H1 (cell line): ENCODE results near the gene IFT27. TPM values are rescaled to one million over a fixed set of nuclear protein-coding genes. Genes with fewer than 3 reads are reported as not detected.

Experiments used
- CTCF ChIA-PET: fragments of 300-600 bp; sonication (Branson Sonifier 250); formaldehyde crosslinking; loops from one replicate; lab custom pipeline; 2021; ENCODE audit not compliant: partially characterized antibody; lab: Charles Lee
- POLR2A ChIA-PET: fragments of 300-600 bp; sonication (Branson Sonifier 250); formaldehyde crosslinking; loops from one replicate; lab custom pipeline; 2021; ENCODE audit warnings: inconsistent platforms; ENCODE audit not compliant: partially characterized antibody; lab: Charles Lee
- DNase-seq, 2 experiments: peaks; one replicate each; pipeline versions ENCODE4 v3.0.0 to v3.0.0-alpha.2; 2010 to 2022; ENCODE audit warnings: low spot score in 2 of 2, low read depth in 1 of 2, mixed read lengths in 1 of 2
- FAIRE-seq: peaks from 2 replicates; lab custom pipeline; 2011; peaks lifted over from hg19 to GRCh38; lab: Jason Lieb, UNC
- H2AFZ ChIP-seq: 2 replicates; pipeline ENCODE4 v1.8.1; 2012; ENCODE audit warnings: low read length, inconsistent platforms
- H2AK5ac ChIP-seq: 2 replicates; pipeline ENCODE4 v1.6.1; 2013; ENCODE audit warnings: low read depth, low read length
- H2BK120ac ChIP-seq: replicated peaks from 2 replicates; pipeline ENCODE3; 2013; ENCODE audit warnings: low read depth, low read length, inconsistent platforms
- H2BK12ac ChIP-seq: 2 replicates; pipeline ENCODE4 v1.6.1; 2013; ENCODE audit warnings: low read depth, low read length
- H2BK15ac ChIP-seq: 2 replicates; pipeline ENCODE4 v1.6.1; 2013; ENCODE audit warnings: low read length
- H2BK20ac ChIP-seq: 2 replicates; pipeline ENCODE4 v1.6.1; 2013; ENCODE audit warnings: low read length
- H2BK5ac ChIP-seq: 2 replicates; pipeline ENCODE4 v1.6.1; 2013; ENCODE audit warnings: low read depth, low read length
- H3K14ac ChIP-seq: 2 replicates; pipeline ENCODE4 v1.6.1; 2013; ENCODE audit warnings: inconsistent platforms; ENCODE audit not compliant: insufficient read length
- H3K18ac ChIP-seq: 2 replicates; pipeline ENCODE4 v1.6.1; 2013; ENCODE audit warnings: low read length; ENCODE audit errors: extremely low read depth
- H3K23ac ChIP-seq: 2 replicates; pipeline ENCODE4 v1.6.1; 2013; ENCODE audit warnings: inconsistent platforms; ENCODE audit not compliant: insufficient read length
- H3K23me2 ChIP-seq: 2 replicates; pipeline ENCODE4 v1.6.1; 2013; ENCODE audit warnings: low read depth, low read length
- H3K27ac ChIP-seq: 2 replicates; pipeline ENCODE4 v1.6.1; 2011; ENCODE audit warnings: low read depth, low read length, inconsistent platforms
- H3K27me3 ChIP-seq, 4 experiments: replicated peaks in 1 of 4; 1 replicate in 1 of 4; 2 replicates in 3 of 4; pipeline versions ENCODE4 v1.6.1 to v1.8.1; 2011 to 2013; ENCODE audit warnings: low read length in 3 of 4, mild to moderate bottlenecking in 3 of 4, inconsistent platforms in 2 of 4, mixed read lengths in 2 of 4, moderate library complexity in 1 of 4; ENCODE audit not compliant: control insufficient read depth in 3 of 4, insufficient read depth in 3 of 4; ENCODE audit errors: extremely low read depth in 1 of 4
- H3K36me3 ChIP-seq, 4 experiments: 2 replicates each; pipeline versions ENCODE4 v1.6.1 to v1.8.1; 2011 to 2013; ENCODE audit warnings: mild to moderate bottlenecking in 4 of 4, low read length in 3 of 4, moderate library complexity in 2 of 4, control low read depth in 1 of 4, inconsistent platforms in 1 of 4; ENCODE audit not compliant: insufficient read depth in 4 of 4, control insufficient read depth in 2 of 4
- H3K4ac ChIP-seq: replicated peaks from 2 replicates; pipeline ENCODE3; 2013; ENCODE audit warnings: low read length, low read depth, mixed read lengths, inconsistent platforms; ENCODE audit not compliant: insufficient read length
- H3K4me1 ChIP-seq, 4 experiments: replicated peaks in 1 of 4; 1 replicate in 1 of 4; 2 replicates in 3 of 4; pipeline versions ENCODE4 v1.6.1 to v1.8.1; 2011 to 2013; ENCODE audit warnings: low read length in 3 of 4, inconsistent platforms in 2 of 4, mixed read lengths in 1 of 4; ENCODE audit not compliant: insufficient read depth in 4 of 4, control insufficient read depth in 3 of 4
- H3K4me2 ChIP-seq, 2 experiments: 2 replicates each; pipeline versions ENCODE4 v1.6.1 to v1.8.1; 2011 to 2013; ENCODE audit warnings: low read depth in 2 of 2, low read length in 2 of 2, control low read depth in 1 of 2, inconsistent platforms in 1 of 2, mild to moderate bottlenecking in 1 of 2; ENCODE audit not compliant: insufficient read depth in 1 of 2
- H3K4me3 ChIP-seq, 4 experiments: fragments of 200-600, 300-600 bp in 1 of 4; sonication (generic), shearing (Covaris generic), sonication (Bioruptor Twin) in 1 of 4; 2 replicates each; pipeline versions ENCODE4 v1.5.1 to v1.8.1; 2011 to 2016; ENCODE audit warnings: low read length in 4 of 4, low read depth in 3 of 4, control low read depth in 2 of 4, inconsistent platforms in 2 of 4, mild to moderate bottlenecking in 2 of 4, mixed read lengths in 1 of 4, moderate library complexity in 1 of 4; ENCODE audit not compliant: insufficient read depth in 2 of 4; ENCODE audit errors: extremely low read depth in 1 of 4
- H3K56ac ChIP-seq: replicated peaks from 2 replicates; pipeline ENCODE3; 2013; ENCODE audit warnings: low read depth, mild to moderate bottlenecking, mixed read lengths, low read length, inconsistent platforms; ENCODE audit not compliant: insufficient read length
- H3K79me1 ChIP-seq: 2 replicates; pipeline ENCODE4 v1.6.1; 2013; ENCODE audit warnings: low read depth, low read length, control low read depth
- H3K79me2 ChIP-seq, 2 experiments: 2 replicates each; pipeline versions ENCODE4 v1.6.1 to v1.8.1; 2012 to 2013; ENCODE audit warnings: low read length in 2 of 2, mild to moderate bottlenecking in 2 of 2, inconsistent platforms in 1 of 2; ENCODE audit not compliant: insufficient read depth in 2 of 2, control insufficient read depth in 1 of 2
- H3K9ac ChIP-seq, 4 experiments: replicated peaks in 1 of 4; 1 replicate in 1 of 4; 2 replicates in 3 of 4; pipeline versions ENCODE4 v1.6.1 to v1.8.1; 2011 to 2013; ENCODE audit warnings: low read depth in 3 of 4, low read length in 3 of 4, control low read depth in 2 of 4, mild to moderate bottlenecking in 2 of 4, moderate library complexity in 2 of 4, inconsistent platforms in 1 of 4; ENCODE audit errors: extremely low read depth in 1 of 4
- H3K9me3 ChIP-seq, 2 experiments: 2 replicates each; pipeline versions ENCODE4 v1.6.1 to v1.8.1; 2012 to 2013; ENCODE audit warnings: mild to moderate bottlenecking in 2 of 2, moderate library complexity in 2 of 2, control low read depth in 1 of 2, inconsistent platforms in 1 of 2, low read depth in 1 of 2, low read length in 1 of 2, mixed read lengths in 1 of 2; ENCODE audit not compliant: insufficient read depth in 2 of 2
- H4K20me1 ChIP-seq, 2 experiments: replicated peaks in 1 of 2; 2 replicates each; pipeline versions ENCODE3 to v1.8.1; 2011 to 2013; ENCODE audit warnings: inconsistent platforms in 2 of 2, low read length in 2 of 2, mild to moderate bottlenecking in 1 of 2; ENCODE audit not compliant: insufficient read depth in 2 of 2, control insufficient read depth in 1 of 2
- H4K5ac ChIP-seq: 2 replicates; pipeline ENCODE4 v1.6.1; 2013; ENCODE audit warnings: low read length, low read depth, mixed read lengths, inconsistent platforms; ENCODE audit not compliant: insufficient read length
- H4K8ac ChIP-seq: 2 replicates; pipeline ENCODE4 v1.8.0; 2013; ENCODE audit warnings: mild to moderate bottlenecking, moderate library complexity, low read length, inconsistent platforms; ENCODE audit not compliant: insufficient read depth; ENCODE audit errors: extremely low read depth
- H4K91ac ChIP-seq: replicated peaks from 2 replicates; pipeline ENCODE3; 2013; ENCODE audit warnings: low read length, mixed read lengths, inconsistent platforms; ENCODE audit not compliant: insufficient read length
- RXRA ChIP-seq: IDR thresholded peaks from 2 replicates; pipeline ENCODE4 v1.6.1; 2011; ENCODE audit warnings: low read depth, mild to moderate bottlenecking, low read length, moderate library complexity; ENCODE audit not compliant: insufficient read depth
- WGBS, 2 experiments: shearing (Covaris generic) in 1 of 2; methylation state at CpG; one replicate each; pipeline versions ENCODE4 v1.1.6 to v1.1.7; 2013 to 2015; ENCODE audit warnings: low lambda C conversion rate in 2 of 2, mixed read lengths in 2 of 2, inconsistent platforms in 1 of 2, low coverage in 1 of 2, missing lambda C conversion rate in 1 of 2; ENCODE audit not compliant: insufficient replicate concordance in 2 of 2, insufficient coverage in 1 of 2, insufficient read length in 1 of 2; ENCODE audit errors: extremely low coverage in 1 of 2, missing lambda C conversion rate in 1 of 2; 5-methylcytosine and 5-hydroxymethylcytosine counted together
- polyA plus RNA-seq, 7 experiments: library from polyadenylated mRNA; depleted of rRNA in 3 of 7; stranded (reverse) in 5 of 7; unstranded in 2 of 7; fragments of >200 nt in 5 of 7; fragments of 200-250 nt in 2 of 7; gene quantifications; 1 replicate in 5 of 7; 2 replicates in 1 of 7; 4 replicates in 1 of 7; pipeline versions ENCODE4 v1.2.1 to v1.2.3, GENCODE V29; 2011 to 2013; ENCODE audit warnings: missing spikeins in 2 of 7, mixed read lengths in 2 of 7
- total RNA-seq: library from RNA; stranded (reverse); fragmentation: NEBNext Ultra II Directional; extraction: Animal tissue kit (Norgen Biotek cat#: 25700); gene quantifications from 2 replicates; pipeline ENCODE4 v1.2.1, GENCODE V29; 2021

IFT27 gene
- total and polyA plus RNA-seq, 2 of the 8 experiments (the other 6 are each of a cell fraction or from before 2014, with no cell fraction given), result 36.4 to 46.2 TPM

- H3K79me1 ChIP-seq, result no peaks in the 10 kb centered on the region
- H4K91ac ChIP-seq, result peak overlapping the region; percentile 46
- no peak overlapping the region for H3K56ac ChIP-seq
- H3K9me3 ChIP-seq, result 0 out of 4 replicates have a peak, but pooled peaks cover 0 to 2% of the 10 kb centered on the region in 2 experiments
- no peak overlapping the region for H3K4me3 ChIP-seq
- H3K23me2 ChIP-seq, result no peaks in the 10 kb centered on the region
- no peak overlapping the region for H2AFZ ChIP-seq
- WGBS, 2 experiments, result 73% methylated on average over 8 of the region's 8 CpGs; no CpG with 5 or more reads in 1 of the 2 experiments
- no peak overlapping the region for H2BK120ac ChIP-seq
- no peak overlapping the region for H3K9ac ChIP-seq
- H3K36me3 ChIP-seq, result no peaks in the 10 kb centered on the region
- DNase-seq (no peak), FAIRE-seq (no peak)
- peak overlapping the region; percentile 14 for H3K4ac ChIP-seq
- H4K20me1 ChIP-seq, result no peaks in the 10 kb centered on the region
- no peak overlapping the region for H3K4me2 ChIP-seq
- ChIA-PET POLR2A (no interaction called here), CTCF (interaction anchor here (0.9 to 7.3 kb wide), 6 partner anchors 8 to 198 kb away, joined by 3 to 60 read pairs (median 4); no protein-coding TSS in a partner anchor)
- H4K5ac ChIP-seq, result no peak overlapping the region
- no peaks in the 10 kb centered on the region for H3K4me1 ChIP-seq
- H3K23ac ChIP-seq, result no peak overlapping the region
- H3K27me3 ChIP-seq, result peaks cover 0 to 4% (median 0%) of the 10 kb centered on the region in 4 experiments; a peak in 1 of 7 replicates
- H2BK15ac ChIP-seq, result no peak overlapping the region
- H3K27ac ChIP-seq, result no peak overlapping the region
- no peak overlapping the region for H2BK5ac ChIP-seq
- no peak overlapping the region for H3K18ac ChIP-seq
- H4K8ac ChIP-seq, result peak overlapping the region; percentile 9
- H2BK20ac ChIP-seq, result no peak overlapping the region
- 0 out of 2 replicates have a peak overlapping the region, but pooled peaks have one; percentile 57 for H2AK5ac ChIP-seq
- TF ChIP-seq RXRA, result no peak
- no peak overlapping the region for H2BK12ac ChIP-seq
- no peaks in the 10 kb centered on the region for H3K79me2 ChIP-seq
- no peak overlapping the region for H3K14ac ChIP-seq
Measured at GRCh38 chr22:36745301-36745995, 30.5 kb downstream of the IFT27 start.
